Panc1 (cell line): ENCODE data around the gene SMURF1.

Source experiments
- CTCF ChIP-seq: fragments of 450-650 bp; IDR thresholded peaks from 2 replicates; pipeline ENCODE4 v1.5.1; 2017; ENCODE audit warnings: mild to moderate bottlenecking
- POLR2AphosphoS5 ChIP-seq: IDR thresholded peaks from 2 replicates; pipeline ENCODE4 v1.6.1; 2012; ENCODE audit warnings: mild to moderate bottlenecking, low read depth, low read length, moderate library complexity
- SIN3A ChIP-seq: IDR thresholded peaks from 2 replicates; pipeline ENCODE4 v1.6.1; 2012; ENCODE audit warnings: low read depth, mild to moderate bottlenecking, low read length, moderate library complexity, borderline replicate concordance; ENCODE audit not compliant: insufficient read depth
- TCF7L2 ChIP-seq: IDR thresholded peaks from 2 replicates; pipeline ENCODE4 v1.6.1; 2011; ENCODE audit warnings: mild to moderate bottlenecking, low read depth, low read length, inconsistent platforms

- TF ChIP-seq CTCF, result no peak
- TF ChIP-seq POLR2AphosphoS5, result no peak
- no peak for TF ChIP-seq SIN3A
- TF ChIP-seq TCF7L2, result no peak
These were observed 44.3 kb upstream of the SMURF1 start for GRCh38 chr7:99188221-99188620.
